Adrenal gland (tissue), 12 donors: ENCODE data around the gene RET. TPM values are rescaled to one million over a fixed set of nuclear protein-coding genes. Genes with fewer than 3 reads are reported as not detected.

Experiments
- DNase-seq, 7 donors: peaks; one replicate each; pipeline ENCODE4 v3.0.0-alpha.2; 2019 to 2020
- H3K27ac ChIP-seq, 5 donors: fragments of 200-600 bp; sonication (generic) in 4 of 5; 1 replicate in 3 of 5; 2 replicates in 2 of 5; pipeline versions ENCODE4 v1.5.1 to v1.8.0; 2016 to 2020; ENCODE audit warnings: mild to moderate bottlenecking in 1 of 5
- H3K27me3 ChIP-seq: fragments of 200-600 bp; 2 replicates; pipeline ENCODE4 v1.8.0; 2021
- H3K36me3 ChIP-seq, 2 donors: fragments of 200-600 bp; replicated peaks in 1 of 2; 1 replicate in 1 of 2; 2 replicates in 1 of 2; pipeline versions ENCODE4 v1.5.1 to v1.8.0; 2018 to 2022
- H3K4me1 ChIP-seq, 2 donors: fragments of 200-600 bp; replicated peaks in 1 of 2; 1 replicate in 1 of 2; 2 replicates in 1 of 2; pipeline versions ENCODE4 v1.5.1 to v1.8.0; 2018 to 2021
- H3K4me3 ChIP-seq, 4 donors: fragments of 200-600 bp; sonication (generic) in 3 of 4; one replicate each; pipeline ENCODE4 v1.5.1; 2016 to 2018
- H3K9me3 ChIP-seq, 3 donors: fragments of 200-600 bp; sonication (generic) in 1 of 3; replicated peaks in 1 of 3; 1 replicate in 2 of 3; 2 replicates in 1 of 3; pipeline versions ENCODE4 v1.5.1 to v1.8.0; 2016 to 2021
- CTCF ChIP-seq, 6 experiments: fragments of 450-650 bp in 4 of 6; fragments of 200-600 bp in 2 of 6; sonication (generic) in 1 of 6; IDR thresholded peaks; 1 replicate in 5 of 6; 2 replicates in 1 of 6; pipeline versions ENCODE4 v1.5.1 to v1.8.0; 2016 to 2021; ENCODE audit warnings: antibody characterized with exemption in 6 of 6, mild to moderate bottlenecking in 2 of 6, moderate library complexity in 1 of 6
- POLR2A ChIP-seq, 2 donors: fragments of 450-650 bp; IDR thresholded peaks; one replicate each; pipeline ENCODE4 v1.6.1; 2017; ENCODE audit warnings: antibody characterized with exemption in 2 of 2, mild to moderate bottlenecking in 2 of 2, moderate library complexity in 1 of 2
- WGBS, 4 donors: extraction: QIAGEN DNeasy Blood & Tissue Kit in 2 of 4; methylation state at CpG; one replicate each; pipeline versions ENCODE4 v1.1.5 to v1.1.7; 2013 to 2017; 5-methylcytosine and 5-hydroxymethylcytosine counted together
- intact Hi-C, 2 donors: fragments of 100-400 bp; cut with DNase I; formaldehyde crosslinking; loops; one replicate each; pipeline versions ENCODE4 v1.14.1 to v1.15.0; 2022 to 2023
- polyA plus RNA-seq, 3 donors: library from polyadenylated mRNA; stranded (reverse); fragments of 200-250 nt in 2 of 3; fragments of 350-450 nt in 1 of 3; fragmentation: Illumina TruSeq in 1 of 3; extraction: RNeasy Lipid Tissue Mini Kit (QIAGEN cat#74804) in 1 of 3; gene quantifications; one replicate each; pipeline ENCODE4 v1.2.3, GENCODE V29; 2013 to 2014
- total RNA-seq, 9 donors: library from RNA; depleted of rRNA in 4 of 9; stranded (reverse); fragments of >200 nt in 4 of 9; fragments of 120-200 nt in 1 of 9; fragmentation: NEBNext Ultra II Directional in 1 of 9; extraction: Animal tissue kit (Norgen Biotek cat#: 25700) in 1 of 9; gene quantifications; one replicate each; pipeline versions ENCODE4 v1.1.0 to v1.2.4, GENCODE V29; 2013 to 2023
- donor health status: healthy with polysubstance abuse.
- donor health status: Bipolar disorder and iron deficiency.
- donor health status: DM: yes; HTN: yes; CAD: no.
- donor health status: DM: no; HTN: no; CAD: no.
- donor health status: DM: no; HTN: no; CAD: no.
- donor health status: DM: yes; HTN: yes; CAD: no.

RET gene
- total and polyA plus RNA-seq, 12 donors, result 1.6 to 43.6 (median 6.0) TPM

GRCh38 chr10:43117777-43118583 is 41.1 kb downstream of the RET start:
- H3K4me3 ChIP-seq, result no peak overlapping the region
- no peaks in the 10 kb centered on the region for H3K27me3 ChIP-seq
- DNase-seq, result no peak
- no peak for TF ChIP-seq CTCF (IDR thresholded peaks at IDR 0.05)
- no peak for TF ChIP-seq POLR2A (IDR thresholded peaks at IDR 0.05)
- no peaks in the 10 kb centered on the region for H3K36me3 ChIP-seq
- WGBS, 4 donors, result 84 to 91% (median 87%) methylated on average over 7 to 18 of the region's 18 CpGs
- no peak overlapping the region for H3K27ac ChIP-seq
- no peaks in the 10 kb centered on the region for H3K4me1 ChIP-seq
- no peaks in the 10 kb centered on the region for H3K9me3 ChIP-seq
- intact Hi-C loops, result no loop called here

- Histone ChIP-seq H3K4me1 (no peaks in the 10 kb centered on the region), H3K4me3 (no peak overlapping the region), H3K9me3 (no peaks in the 10 kb centered on the region), H3K27me3 (no peaks in the 10 kb centered on the region), H3K27ac (no peak overlapping the region), H3K36me3 (no peaks in the 10 kb centered on the region)
- WGBS, 4 donors, result 80 to 91% (median 85%) methylated on average over 12 to 19 of the region's 19 CpGs
- no peak for TF ChIP-seq POLR2A (IDR thresholded peaks at IDR 0.05)
- TF ChIP-seq CTCF (IDR thresholded peaks at IDR 0.05), result no peak
- no peak for DNase-seq
- intact Hi-C loops, result no loop called here
These were observed 42.0 kb downstream of the RET start for GRCh38 chr10:43118631-43119415.

GRCh38 chr10:43119416-43120115 is 42.7 kb downstream of the RET start:
- DNase-seq, result peak in 1 of 7 donors; percentile 10
- 88 to 92% (median 90%) methylated on average over 10 to 31 of the region's 31 CpGs for WGBS, 4 donors
- Histone ChIP-seq H3K4me3 (no peak overlapping the region), H3K9me3 (no peaks in the 10 kb centered on the region), H3K27me3 (no peaks in the 10 kb centered on the region), H3K36me3 (no peaks in the 10 kb centered on the region), H3K27ac (no peak overlapping the region), H3K4me1 (no peaks in the 10 kb centered on the region)
- TF ChIP-seq POLR2A (IDR thresholded peaks at IDR 0.05), result no peak
- TF ChIP-seq CTCF (IDR thresholded peaks at IDR 0.05), result no peak
- intact Hi-C loops, result no loop called here
